HG02798 (cell line): ENCODE results near the gene DZIP3.
"Not testable (repeated sequence)": the region's sequence is repeated elsewhere in the genome, so short reads cannot be mapped to it uniquely, and the experiment has no call there.

Experiments
- ATAC-seq: cut with Tn5 transposase; IDR thresholded peaks from one replicate; pipeline ENCODE4 v1.9.1; 2021; ENCODE audit warnings: mild to moderate bottlenecking; ENCODE audit not compliant: unreplicated experiment, poor library complexity

Gene DZIP3

GRCh38 chr3:108672701-108673100, 83.2 kb downstream of the DZIP3 start:
- ATAC-seq: no peak

GRCh38 chr3:108673988-108674661, 84.6 kb downstream of the DZIP3 start:
- peak; percentile 40 for ATAC-seq

- ATAC-seq: no peak
Measured at GRCh38 chr3:108677811-108678210, 88.3 kb downstream of the DZIP3 start.

- ATAC-seq: not testable (repeated sequence)
Measured at GRCh38 chr3:108692286-108692685, 102.8 kb downstream of the DZIP3 start.

- ATAC-seq: no peak
Measured at GRCh38 chr3:108698461-108698860, 108.9 kb downstream of the DZIP3 start.

GRCh38 chr3:108705045-108705444, 115.5 kb downstream of the DZIP3 start:
- no peak for ATAC-seq

GRCh38 chr3:108713009-108713516, 123.5 kb downstream of the DZIP3 start:
- no peak for ATAC-seq

- no peak for ATAC-seq
Measured at GRCh38 chr3:108713816-108714215, 124.3 kb downstream of the DZIP3 start.

- ATAC-seq: no peak
Measured at GRCh38 chr3:108718454-108718853, 128.9 kb downstream of the DZIP3 start.

- no peak for ATAC-seq
Measured at GRCh38 chr3:108719178-108719806, 129.8 kb downstream of the DZIP3 start.

- ATAC-seq: no peak
Measured at GRCh38 chr3:108722724-108723123, 133.2 kb downstream of the DZIP3 start.

GRCh38 chr3:108724101-108724500, 134.6 kb downstream of the DZIP3 start:
- ATAC-seq: no peak

GRCh38 chr3:108728105-108728504, 138.6 kb downstream of the DZIP3 start:
- ATAC-seq: no peak

- ATAC-seq: no peak
Measured at GRCh38 chr3:108728934-108729333, 139.4 kb downstream of the DZIP3 start.

GRCh38 chr3:108736821-108737220, 147.3 kb downstream of the DZIP3 start:
- ATAC-seq: no peak

GRCh38 chr3:108742929-108743328, 153.4 kb downstream of the DZIP3 start:
- no peak for ATAC-seq
